ENCODE data around the gene CEP63. TPM values are rescaled to one million over a fixed set of nuclear protein-coding genes. Genes with fewer than 3 reads are reported as not detected.

CEP63 gene
- total RNA-seq, 2 experiments from 2014 or later, result 13.2 to 15.1 TPM

DNA sequence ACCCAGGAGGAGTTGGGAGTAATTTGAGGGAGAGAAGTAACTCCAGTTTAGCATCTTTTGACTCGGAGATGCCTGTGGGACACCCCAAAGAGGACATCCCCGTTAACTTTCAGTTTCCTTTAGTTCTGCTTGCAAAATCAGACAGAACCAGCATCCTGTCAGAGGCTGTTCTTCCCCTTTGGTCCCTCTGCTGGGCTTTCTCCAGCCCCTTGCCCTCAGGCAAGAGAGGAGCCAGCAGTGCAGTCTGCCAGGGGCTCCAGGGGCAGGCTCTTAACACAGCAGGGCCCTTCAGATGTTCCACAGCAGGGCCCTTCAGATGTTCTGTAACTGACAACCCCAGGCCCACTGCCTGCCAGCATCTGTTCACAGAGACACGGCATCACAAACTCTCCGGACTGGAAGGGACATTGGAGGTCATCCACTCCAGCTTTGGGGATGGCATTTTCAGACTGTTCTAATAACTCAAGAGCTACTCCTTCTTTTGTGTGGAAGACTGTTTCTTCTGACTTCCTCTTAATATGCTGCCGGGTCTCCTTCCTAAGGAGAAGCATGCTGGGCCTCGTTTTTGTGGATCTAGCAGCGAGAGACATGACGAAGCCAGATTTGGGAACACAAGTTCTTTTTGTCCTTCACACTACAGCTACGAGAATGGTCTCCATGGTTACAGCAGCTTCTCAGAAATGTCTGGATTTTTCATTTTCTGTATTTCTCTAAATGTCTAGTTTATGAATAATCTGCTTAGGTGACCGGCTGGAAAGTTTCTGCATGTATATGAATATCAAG, 113.1 kb downstream of the CEP63 start:
- Histone ChIP-seq H3K27ac (ENCODE audit: low read depth in 1 of 2, low read length in 2 of 2) (no peak overlapping the region), H3K27me3 (ENCODE audit: control insufficient read depth in 1 of 2, insufficient read depth in 2 of 2, low read length in 2 of 2) (no peaks in the 10 kb centered on the region), H3K4me3 (ENCODE audit: low read length) (no peak overlapping the region), H3K9me3 (ENCODE audit: control insufficient read depth in 1 of 2, insufficient read depth in 1 of 2, low read length in 2 of 2) (no peaks in the 10 kb centered on the region), H3K36me3 (ENCODE audit: insufficient read depth, low read length) (no peaks in the 10 kb centered on the region), H3K4me1 (ENCODE audit: insufficient read depth, low read length) (peaks cover 6% of the 10 kb centered on the region)
- TF ChIP-seq, protein P1, sequence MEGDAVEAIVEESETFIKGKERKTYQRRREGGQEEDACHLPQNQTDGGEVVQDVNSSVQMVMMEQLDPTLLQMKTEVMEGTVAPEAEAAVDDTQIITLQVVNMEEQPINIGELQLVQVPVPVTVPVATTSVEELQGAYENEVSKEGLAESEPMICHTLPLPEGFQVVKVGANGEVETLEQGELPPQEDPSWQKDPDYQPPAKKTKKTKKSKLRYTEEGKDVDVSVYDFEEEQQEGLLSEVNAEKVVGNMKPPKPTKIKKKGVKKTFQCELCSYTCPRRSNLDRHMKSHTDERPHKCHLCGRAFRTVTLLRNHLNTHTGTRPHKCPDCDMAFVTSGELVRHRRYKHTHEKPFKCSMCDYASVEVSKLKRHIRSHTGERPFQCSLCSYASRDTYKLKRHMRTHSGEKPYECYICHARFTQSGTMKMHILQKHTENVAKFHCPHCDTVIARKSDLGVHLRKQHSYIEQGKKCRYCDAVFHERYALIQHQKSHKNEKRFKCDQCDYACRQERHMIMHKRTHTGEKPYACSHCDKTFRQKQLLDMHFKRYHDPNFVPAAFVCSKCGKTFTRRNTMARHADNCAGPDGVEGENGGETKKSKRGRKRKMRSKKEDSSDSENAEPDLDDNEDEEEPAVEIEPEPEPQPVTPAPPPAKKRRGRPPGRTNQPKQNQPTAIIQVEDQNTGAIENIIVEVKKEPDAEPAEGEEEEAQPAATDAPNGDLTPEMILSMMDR (IDR thresholded peaks at IDR 0.05), result no peak
- ATAC-seq (ENCODE audit: poor library complexity) (no peak), DNase-seq (peak in 1 of 14 experiments; percentile 10)
- intact Hi-C loops (cut with DNase I, micrococcal nuclease), result no loop called here
- ChIA-PET POLR2A (no interaction called here), CTCF (no interaction called here)
- peaks cover 15% of the 10 kb centered on the region for H3K27me3 Mint-ChIP-seq
- H3K4me1 Mint-ChIP-seq (ENCODE audit: low read depth), result peaks cover 7% of the 10 kb centered on the region
- H3K36me3 Mint-ChIP-seq (ENCODE audit: low read depth), result no peaks in the 10 kb centered on the region
- H3K4me3 Mint-ChIP-seq, result no peak overlapping the region
- H3K9me3 Mint-ChIP-seq, result no peaks in the 10 kb centered on the region
- no peak overlapping the region for H3K27ac Mint-ChIP-seq

DNA sequence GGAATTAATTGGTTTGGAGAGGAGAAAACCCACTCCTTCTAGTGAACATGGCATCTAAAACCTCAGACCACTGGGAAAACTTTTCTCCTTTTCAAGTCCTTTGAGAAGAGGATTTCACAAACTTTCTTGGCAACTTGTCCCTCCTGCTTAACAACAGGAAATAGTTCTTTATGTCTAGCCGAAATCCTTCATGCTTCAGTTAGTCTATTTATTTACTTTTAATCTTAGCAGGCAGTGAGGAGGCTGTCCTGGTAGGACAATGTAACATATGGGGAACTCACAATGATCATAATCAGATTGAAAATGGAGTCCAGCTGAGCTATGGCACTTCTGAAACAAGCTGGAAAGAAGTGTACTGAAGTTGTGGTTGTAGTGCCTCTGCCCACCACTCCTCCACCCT, 114.3 kb downstream of the CEP63 start:
- POLR2A ChIA-PET, result no interaction called here
- CTCF ChIA-PET, result interaction anchor here (0.7 to 1.4 kb wide), 6 partner anchors 9 to 1442 kb away, joined by 3 to 5 read pairs (median 4); no protein-coding TSS in a partner anchor
- no peaks in the 10 kb centered on the region for H3K36me3 ChIP-seq (ENCODE audit: insufficient read depth, low read length)
- Mint-ChIP-seq H3K9me3 (no peaks in the 10 kb centered on the region), H3K27ac (no peak overlapping the region), H3K27me3 (peaks cover 15% of the 10 kb centered on the region), H3K4me3 (no peak overlapping the region), H3K36me3 (ENCODE audit: low read depth) (no peaks in the 10 kb centered on the region), H3K4me1 (ENCODE audit: low read depth) (peaks cover 7% of the 10 kb centered on the region)
- DNase-seq, result no peak
- TF ChIP-seq, protein P1 (IDR thresholded peaks at IDR 0.05), result no peak
- H3K9me3 ChIP-seq (ENCODE audit: control insufficient read depth in 1 of 2, insufficient read depth in 1 of 2, low read length in 2 of 2), result no peaks in the 10 kb centered on the region
- H3K27ac ChIP-seq (ENCODE audit: low read depth in 1 of 2, low read length in 2 of 2), result no peak overlapping the region
- H3K4me3 ChIP-seq (ENCODE audit: low read length), result no peak overlapping the region
- no peak for ATAC-seq (ENCODE audit: poor library complexity)
- intact Hi-C loops (cut with DNase I, micrococcal nuclease), result loop anchor here in 1 of 2 experiments (5.0 kb wide), 2 partner anchors 1297 to 1442 kb away; no protein-coding TSS in a partner anchor
- H3K27me3 ChIP-seq (ENCODE audit: control insufficient read depth in 1 of 2, insufficient read depth in 2 of 2, low read length in 2 of 2), result no peaks in the 10 kb centered on the region
- peaks cover 6% of the 10 kb centered on the region for H3K4me1 ChIP-seq (ENCODE audit: insufficient read depth, low read length)

GRCh38 chr3:134600685-134601463, 115.0 kb downstream of the CEP63 start:
- peaks cover 6% of the 10 kb centered on the region for H3K4me1 ChIP-seq (ENCODE audit: insufficient read depth, low read length)
- intact Hi-C loops (cut with DNase I, micrococcal nuclease), result loop anchor here in 1 of 2 experiments (5.0 kb wide), 2 partner anchors 1296 to 1441 kb away; no protein-coding TSS in a partner anchor
- H3K9me3 ChIP-seq (ENCODE audit: control insufficient read depth in 1 of 2, insufficient read depth in 1 of 2, low read length in 2 of 2), result no peaks in the 10 kb centered on the region
- no peak overlapping the region for H3K27ac ChIP-seq (ENCODE audit: low read depth in 1 of 2, low read length in 2 of 2)
- DNase-seq (peak in 13 of 14 experiments; percentile 19 to 65 (median 46)), ATAC-seq (ENCODE audit: poor library complexity) (peak; percentile 62)
- Mint-ChIP-seq H3K9me3 (no peaks in the 10 kb centered on the region), H3K27me3 (peaks cover 15% of the 10 kb centered on the region), H3K36me3 (ENCODE audit: low read depth) (no peaks in the 10 kb centered on the region), H3K27ac (no peak overlapping the region), H3K4me3 (no peak overlapping the region), H3K4me1 (ENCODE audit: low read depth) (peaks cover 7% of the 10 kb centered on the region)
- ChIA-PET POLR2A (no interaction called here), CTCF (interaction anchor here (0.7 to 1.4 kb wide), 6 partner anchors 10 to 1442 kb away, joined by 3 to 5 read pairs (median 4); no protein-coding TSS in a partner anchor)
- H3K36me3 ChIP-seq (ENCODE audit: insufficient read depth, low read length), result no peaks in the 10 kb centered on the region
- H3K4me3 ChIP-seq (ENCODE audit: low read length), result no peak overlapping the region
- no peaks in the 10 kb centered on the region for H3K27me3 ChIP-seq (ENCODE audit: control insufficient read depth in 1 of 2, insufficient read depth in 2 of 2, low read length in 2 of 2)
- TF ChIP-seq, protein P1 (IDR thresholded peaks at IDR 0.05), result peak; percentile 78

Measured in CD4-positive, alpha-beta T cell (primary cell).